Measurements from ENCODE around the gene ANKRD11. TPM values are rescaled to one million over a fixed set of nuclear protein-coding genes. Genes with fewer than 3 reads are reported as not detected.

Gene ANKRD11
- total RNA-seq, 1 experiment from 2014 or later = 266 TPM

DNA sequence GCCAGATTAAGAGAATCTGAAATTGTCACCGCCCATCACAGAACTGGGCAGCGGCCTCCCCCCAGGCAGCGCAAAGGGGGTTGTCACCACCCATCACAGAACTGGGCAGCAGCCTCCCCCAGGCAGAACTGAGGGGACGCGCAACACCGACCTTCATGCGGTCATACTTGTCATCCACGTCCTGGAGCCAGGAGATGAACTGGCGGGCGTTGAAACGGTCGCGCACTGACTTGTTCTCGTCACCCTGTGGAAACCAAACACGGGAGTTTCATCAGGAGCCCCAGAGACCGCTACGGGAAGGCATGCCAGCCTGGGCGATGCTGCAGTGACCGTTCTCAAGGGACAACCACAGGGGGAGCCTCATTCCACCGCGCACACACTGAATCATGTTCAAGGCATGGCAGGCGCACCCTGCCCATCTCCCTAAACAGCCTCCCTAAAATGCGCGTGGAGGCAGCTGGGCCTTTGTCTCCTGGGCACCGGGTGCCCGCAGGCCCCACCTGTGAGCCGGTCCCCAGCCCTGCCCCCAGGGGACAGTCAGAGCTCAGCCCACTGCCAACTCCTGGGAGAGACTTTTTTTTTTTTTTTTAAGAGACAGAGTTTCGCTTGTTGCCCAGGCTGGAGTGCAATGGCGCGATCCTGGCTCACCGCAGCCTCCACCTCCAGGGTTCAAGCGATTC lies 219.6 kb downstream of the ANKRD11 start:
- Histone ChIP-seq H3K79me2 (ENCODE audit: insufficient read depth, low read length) (peaks cover 32% of the 10 kb centered on the region; the same call in 1 of the 2 replicates), H3K27me3 (ENCODE audit: insufficient read depth, low read length) (no peaks in the 10 kb centered on the region), H3K4me1 (ENCODE audit: control insufficient read depth in 1 of 2, insufficient read depth in 2 of 2, low read length in 2 of 2) (peaks cover 0 to 18% of the 10 kb centered on the region in 2 experiments; a peak in 3 of 4 replicates), H3K27ac (ENCODE audit: low read depth, low read length) (no peak overlapping the region), H3K36me3 (ENCODE audit: control insufficient read depth in 1 of 2, insufficient read depth in 2 of 2, low read length in 2 of 2) (peaks cover 37 to 53% of the 10 kb centered on the region in 2 experiments), H3K9me3 (ENCODE audit: control insufficient read depth in 1 of 2, insufficient read depth in 1 of 2, low read depth in 1 of 2, low read length in 2 of 2) (no peaks in the 10 kb centered on the region), H3K4me3 (replicated peaks in 1 of 2; ENCODE audit: low read depth in 1 of 2, low read length in 2 of 2) (no peak overlapping the region), H2AFZ (ENCODE audit: low read depth, low read length, poor library complexity, severe bottlenecking) (no peak overlapping the region), H3K4me2 (ENCODE audit: low read length) (no peak overlapping the region), H4K20me1 (ENCODE audit: insufficient read depth) (no peaks in the 10 kb centered on the region), H3K9ac (ENCODE audit: low read length) (no peak overlapping the region), H3K9me2 (ENCODE audit: insufficient read depth) (no peaks in the 10 kb centered on the region)
- ChIA-PET CTCF (no interaction called here), POLR2A (no interaction called here), RAD21 (ENCODE audit: low non-redundant PET in 1 of 2, low total read pairs in 2 of 2, uncharacterized antibody in 2 of 2, unreplicated experiment in 2 of 2) (no interaction called here)
- BruUV-seq (replicated peaks) = no TSS peak
- DNase-seq (ENCODE audit: low read depth, low spot score) (no peak), ATAC-seq (no peak)
- TF ChIP-seq CEBPB (IDR thresholded peaks at IDR 0.05; ENCODE audit: low read depth) (no peak), POLR2AphosphoS5 (IDR thresholded peaks at IDR 0.05; ENCODE audit: low read depth, low read length) (no peak), FOSL1 (IDR thresholded peaks at IDR 0.05; ENCODE audit: low read depth) (no peak), SP1 (IDR thresholded peaks at IDR 0.05; ENCODE audit: low read depth) (no peak), EGR1 (IDR thresholded peaks at IDR 0.05; ENCODE audit: low read depth) (no peak), ZNF274 (IDR thresholded peaks at IDR 0.05; ENCODE audit: low read depth, low read length) (no peak)
- TF ChIP-seq, protein P1, sequence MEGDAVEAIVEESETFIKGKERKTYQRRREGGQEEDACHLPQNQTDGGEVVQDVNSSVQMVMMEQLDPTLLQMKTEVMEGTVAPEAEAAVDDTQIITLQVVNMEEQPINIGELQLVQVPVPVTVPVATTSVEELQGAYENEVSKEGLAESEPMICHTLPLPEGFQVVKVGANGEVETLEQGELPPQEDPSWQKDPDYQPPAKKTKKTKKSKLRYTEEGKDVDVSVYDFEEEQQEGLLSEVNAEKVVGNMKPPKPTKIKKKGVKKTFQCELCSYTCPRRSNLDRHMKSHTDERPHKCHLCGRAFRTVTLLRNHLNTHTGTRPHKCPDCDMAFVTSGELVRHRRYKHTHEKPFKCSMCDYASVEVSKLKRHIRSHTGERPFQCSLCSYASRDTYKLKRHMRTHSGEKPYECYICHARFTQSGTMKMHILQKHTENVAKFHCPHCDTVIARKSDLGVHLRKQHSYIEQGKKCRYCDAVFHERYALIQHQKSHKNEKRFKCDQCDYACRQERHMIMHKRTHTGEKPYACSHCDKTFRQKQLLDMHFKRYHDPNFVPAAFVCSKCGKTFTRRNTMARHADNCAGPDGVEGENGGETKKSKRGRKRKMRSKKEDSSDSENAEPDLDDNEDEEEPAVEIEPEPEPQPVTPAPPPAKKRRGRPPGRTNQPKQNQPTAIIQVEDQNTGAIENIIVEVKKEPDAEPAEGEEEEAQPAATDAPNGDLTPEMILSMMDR (IDR thresholded peaks at IDR 0.05 in 2 of 3, conservative IDR thresholded peaks at IDR 0.05 in 1 of 3; ENCODE audit: borderline replicate concordance in 1 of 3, insufficient read depth in 1 of 3, low read depth in 2 of 3, low read length in 2 of 3) = no peak
- TF ChIP-seq, protein P2, sequence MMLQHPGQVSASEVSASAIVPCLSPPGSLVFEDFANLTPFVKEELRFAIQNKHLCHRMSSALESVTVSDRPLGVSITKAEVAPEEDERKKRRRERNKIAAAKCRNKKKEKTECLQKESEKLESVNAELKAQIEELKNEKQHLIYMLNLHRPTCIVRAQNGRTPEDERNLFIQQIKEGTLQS (IDR thresholded peaks at IDR 0.05) = no peak
- intact Hi-C loops (cut with micrococcal nuclease) = no loop called here

Measured in HCT116 (cell line).